GM18526 (cell line): ENCODE results near the gene EXOSC3.

Experiments
- POLR2A ChIP-seq: IDR thresholded peaks from 3 replicates; pipeline ENCODE4 v1.6.1; 2011; ENCODE audit not compliant: insufficient read length; ENCODE audit errors: extremely low read depth

Gene EXOSC3

GRCh38 chr9:37784616-37785483, at the start of gene EXOSC3:
Gene EXOSC3 (minus strand): TSS chr9:37785064. CDS start chr9:37785044, 20 bp downstream.
- peak; percentile 97 for TF ChIP-seq POLR2A

GRCh38 chr9:37827483-37828165, 42.8 kb upstream of the EXOSC3 start:
- no peak for TF ChIP-seq POLR2A

GRCh38 chr9:37820142-37820541, 35.3 kb upstream of the EXOSC3 start:
- TF ChIP-seq POLR2A = no peak

GRCh38 chr9:37818849-37819248, 34.0 kb upstream of the EXOSC3 start:
- TF ChIP-seq POLR2A = no peak

- TF ChIP-seq POLR2A = no peak
Observed at GRCh38 chr9:37812773-37813379, 28.0 kb upstream of the EXOSC3 start.

DNA sequence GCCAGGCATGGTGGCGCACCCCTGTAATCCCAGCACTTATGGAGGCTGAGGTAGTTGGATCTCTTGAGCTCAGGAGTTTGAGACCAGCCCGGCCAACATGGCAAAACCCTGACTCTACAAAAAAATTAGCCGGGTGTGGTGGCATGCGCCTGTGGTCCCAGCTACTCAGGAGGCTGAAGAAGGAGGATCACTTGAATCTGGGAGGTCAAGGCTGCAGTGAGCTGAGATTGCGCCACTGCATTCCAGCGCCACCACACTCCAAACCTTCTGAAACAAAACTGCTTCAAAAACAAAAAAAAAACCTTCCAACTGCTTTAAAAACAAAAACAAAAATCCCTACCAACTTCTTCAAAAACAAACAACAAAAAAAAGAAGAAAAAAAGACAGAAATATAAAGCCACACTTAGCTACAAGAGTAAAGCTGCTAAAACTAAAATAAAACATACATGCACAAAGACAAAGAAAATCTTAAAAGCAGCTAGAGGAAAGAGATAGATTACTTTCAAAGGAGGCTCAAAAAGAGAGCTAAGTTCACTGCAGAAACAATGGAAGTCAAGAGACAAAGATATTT, 27.1 kb upstream of the EXOSC3 start:
- TF ChIP-seq POLR2A = no peak

GRCh38 chr9:37806271-37806670, 21.4 kb upstream of the EXOSC3 start:
- TF ChIP-seq POLR2A = no peak

DNA sequence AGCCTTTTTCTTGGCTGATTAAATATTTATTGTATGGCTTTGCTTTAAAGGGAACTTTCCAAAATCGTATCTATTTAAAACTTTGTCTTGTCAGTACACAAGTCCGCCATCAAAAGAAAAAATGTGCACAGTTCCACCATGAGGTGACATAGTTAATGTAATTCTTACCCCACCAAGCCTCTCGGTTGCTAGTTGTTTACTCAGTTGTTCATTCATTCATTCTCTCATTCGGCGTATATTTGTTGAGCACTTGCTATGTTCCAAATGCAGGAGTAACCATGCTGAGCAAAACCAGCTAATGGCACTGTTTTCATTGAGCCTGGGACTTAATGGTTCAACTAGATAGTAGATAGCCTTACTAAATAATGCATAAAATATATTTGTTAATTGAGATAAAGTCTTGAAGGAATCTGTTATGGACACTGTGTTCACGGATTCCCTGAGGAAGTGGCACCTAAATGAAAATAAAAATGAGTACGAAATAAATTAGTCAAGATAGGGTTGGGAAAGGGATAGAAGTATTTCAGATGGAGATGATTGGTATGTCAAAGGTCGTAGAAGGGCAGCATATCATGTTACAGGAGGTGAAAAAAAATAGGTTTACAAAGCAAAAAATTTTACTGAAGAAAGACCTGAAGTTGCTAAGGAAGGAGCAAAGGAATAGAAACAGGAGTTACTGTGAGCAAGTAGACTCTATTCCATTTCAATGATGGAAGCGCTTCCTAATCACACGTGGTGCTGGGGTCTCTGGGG, 17.3 kb upstream of the EXOSC3 start:
- no peak for TF ChIP-seq POLR2A

GRCh38 chr9:37801287-37801850, 16.5 kb upstream of the EXOSC3 start:
- no peak for TF ChIP-seq POLR2A

- TF ChIP-seq POLR2A = peak; percentile 58
Observed at GRCh38 chr9:37800631-37801286, 15.9 kb upstream of the EXOSC3 start, which contains the start of gene DCAF10. Gene DCAF10 (plus strand): TSS chr9:37800797. CDS start chr9:37800867, 70 bp downstream.

DNA sequence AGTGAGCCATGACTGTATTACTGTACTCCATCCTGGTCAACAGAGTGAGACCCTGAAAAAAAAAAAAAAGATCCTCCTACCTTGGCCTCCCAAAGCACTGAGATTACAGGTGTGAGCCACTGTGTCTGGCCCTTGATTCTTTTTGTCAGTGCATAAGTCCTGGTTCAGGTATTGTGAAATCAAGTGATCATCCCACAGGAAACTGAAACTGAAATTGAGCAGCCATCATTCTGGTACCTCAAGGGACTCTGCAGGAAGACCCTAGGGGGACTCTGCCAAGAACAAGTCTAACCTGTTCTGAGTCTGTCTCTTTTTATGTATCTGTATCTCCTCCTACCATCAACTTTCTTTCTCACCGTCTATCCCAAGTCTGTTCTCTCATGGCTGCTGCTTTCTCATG, 13.8 kb upstream of the EXOSC3 start:
- TF ChIP-seq POLR2A = no peak

- no peak for TF ChIP-seq POLR2A
Observed at GRCh38 chr9:37796232-37796631, 11.4 kb upstream of the EXOSC3 start.

GRCh38 chr9:37792122-37792521, 7.3 kb upstream of the EXOSC3 start:
- TF ChIP-seq POLR2A = no peak

DNA sequence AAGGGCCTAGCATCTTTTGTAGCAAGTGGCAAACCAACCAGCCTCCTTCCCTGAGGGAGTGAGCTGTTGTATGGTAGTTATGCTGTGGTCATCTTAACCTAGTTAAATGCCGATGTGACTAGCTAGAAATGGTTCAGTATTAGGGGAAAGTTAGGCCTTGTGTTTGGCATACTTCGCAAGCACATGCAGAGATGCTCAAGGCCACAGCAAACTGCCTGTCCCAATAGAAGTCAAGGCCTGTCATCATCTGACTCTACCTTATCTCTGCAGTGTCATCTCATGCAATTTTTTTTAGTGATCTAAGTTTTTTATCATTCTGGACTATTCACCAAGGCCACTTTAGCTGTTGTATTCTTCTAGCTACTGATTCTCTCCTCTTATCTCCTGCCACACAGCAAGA, 5.2 kb upstream of the EXOSC3 start:
- TF ChIP-seq POLR2A = no peak
